GM12892 (cell line): Measurements from ENCODE around the gene ABCC1.

Experiments used
- POLR2A ChIP-seq: IDR thresholded peaks from 2 replicates; pipeline ENCODE4 v1.6.1; 2011; ENCODE audit warnings: low read depth, low read length, control low read depth
- POLR2AphosphoS5 ChIP-seq: IDR thresholded peaks from 2 replicates; pipeline ENCODE4 v1.6.1; 2011; ENCODE audit warnings: low read depth, low read length, control low read depth
- TAF1 ChIP-seq: IDR thresholded peaks from 2 replicates; pipeline ENCODE4 v1.6.1; 2011; ENCODE audit warnings: low read depth, mild to moderate bottlenecking, control low read depth, low read length, borderline replicate concordance

GRCh38 chr16:16071631-16072244 is 122.3 kb downstream of the ABCC1 start:
- TF ChIP-seq POLR2AphosphoS5 (no peak), TAF1 (no peak), POLR2A (no peak)
